ENCODE data around the gene MASTL.

MASTL gene

GRCh38 chr10:27223964-27224363, 68.8 kb downstream of the MASTL start:
- no peak overlapping the region for H3K27ac ChIP-seq (replicated peaks)
- DNase-seq (ENCODE audit: low read depth in 1 of 2, low spot score in 1 of 2), result peak in 1 of 2 experiments; percentile 29
- TF ChIP-seq REST (IDR thresholded peaks at IDR 0.05; ENCODE audit: insufficient replicate concordance, low read depth) (no peak), POLR2AphosphoS5 (IDR thresholded peaks at IDR 0.05; ENCODE audit: low read depth) (no peak), GABPA (IDR thresholded peaks at IDR 0.05; ENCODE audit: low read depth) (no peak), SPI1 (IDR thresholded peaks at IDR 0.05; ENCODE audit: borderline replicate concordance, low read depth) (no peak), CTCF (IDR thresholded peaks at IDR 0.05; ENCODE audit: insufficient read depth, low read length) (no peak)
- no peak overlapping the region for H3K4me3 ChIP-seq (replicated peaks; ENCODE audit: insufficient read depth, low read length)
- no peaks in the 10 kb centered on the region for H3K27me3 ChIP-seq (ENCODE audit: insufficient read depth, poor library complexity, severe bottlenecking)

- DNase-seq (ENCODE audit: low read depth in 1 of 2, low spot score in 1 of 2), result no peak
- no peak overlapping the region for H3K27ac ChIP-seq (replicated peaks)
- H3K4me3 ChIP-seq (replicated peaks; ENCODE audit: insufficient read depth, low read length), result no peak overlapping the region
- TF ChIP-seq GABPA (IDR thresholded peaks at IDR 0.05; ENCODE audit: low read depth) (no peak), SPI1 (IDR thresholded peaks at IDR 0.05; ENCODE audit: borderline replicate concordance, low read depth) (no peak), REST (IDR thresholded peaks at IDR 0.05; ENCODE audit: insufficient replicate concordance, low read depth) (no peak), CTCF (IDR thresholded peaks at IDR 0.05; ENCODE audit: insufficient read depth, low read length) (no peak), POLR2AphosphoS5 (IDR thresholded peaks at IDR 0.05; ENCODE audit: low read depth) (no peak)
- no peaks in the 10 kb centered on the region for H3K27me3 ChIP-seq (ENCODE audit: insufficient read depth, poor library complexity, severe bottlenecking)
Observed at GRCh38 chr10:27225011-27225590, 69.9 kb downstream of the MASTL start.

GRCh38 chr10:27225642-27226257, 70.6 kb downstream of the MASTL start:
- no peak for DNase-seq (ENCODE audit: low read depth in 1 of 2, low spot score in 1 of 2)
- Histone ChIP-seq H3K27ac (replicated peaks) (no peak overlapping the region), H3K27me3 (ENCODE audit: insufficient read depth, poor library complexity, severe bottlenecking) (no peaks in the 10 kb centered on the region), H3K4me3 (replicated peaks; ENCODE audit: insufficient read depth, low read length) (no peak overlapping the region)
- TF ChIP-seq REST (IDR thresholded peaks at IDR 0.05; ENCODE audit: insufficient replicate concordance, low read depth), result no peak
- no peak for TF ChIP-seq GABPA (IDR thresholded peaks at IDR 0.05; ENCODE audit: low read depth)
- no peak for TF ChIP-seq CTCF (IDR thresholded peaks at IDR 0.05; ENCODE audit: insufficient read depth, low read length)

All from HL-60 (cell line).